GM18502 (cell line): ENCODE measurements around the gene GAGE12F.
"Not testable (repeated sequence)": the region's sequence is repeated elsewhere in the genome, so short reads cannot be mapped to it uniquely, and the experiment has no call there.

Experiments used
- ATAC-seq: cut with Tn5 transposase; IDR thresholded peaks from one replicate; pipeline ENCODE4 v1.9.1; 2021; ENCODE audit warnings: mild to moderate bottlenecking; ENCODE audit not compliant: unreplicated experiment, poor library complexity

The GAGE12F gene

GRCh38 chrX:49560542-49560941 lies at the start of gene GAGE12F:
TSS of gene GAGE12F (plus strand) at chrX:49560842. CDS start at chrX:49561997, 1,155 bp downstream.
- ATAC-seq, result not testable (repeated sequence)

- not testable (repeated sequence) for ATAC-seq
These were observed 28.8 kb upstream of the GAGE12F start, which contains the start of gene GAGE12C for GRCh38 chrX:49531877-49532276. TSS of gene GAGE12C (plus strand) at chrX:49532177. CDS start at chrX:49533332, 1,155 bp downstream.

GRCh38 chrX:49541433-49541832 lies 19.2 kb upstream of the GAGE12F start, which contains the start of gene GAGE12D:
TSS of gene GAGE12D (plus strand) at chrX:49541733. CDS start at chrX:49542888, 1,155 bp downstream.
- ATAC-seq, result not testable (repeated sequence)

GRCh38 chrX:49550989-49551388 lies 9.7 kb upstream of the GAGE12F start, which contains the start of gene GAGE12E:
TSS of gene GAGE12E (plus strand) at chrX:49551289. CDS start at chrX:49552444, 1,155 bp downstream.
- not testable (repeated sequence) for ATAC-seq

- ATAC-seq, result not testable (repeated sequence)
These were observed 8.1 kb downstream of the GAGE12F start for GRCh38 chrX:49568728-49569127.

- not testable (repeated sequence) for ATAC-seq
These were observed 8.5 kb downstream of the GAGE12F start for GRCh38 chrX:49569152-49569551.

GRCh38 chrX:49570100-49570499 lies 9.5 kb downstream of the GAGE12F start, which contains the start of gene GAGE12G:
TSS of gene GAGE12G (plus strand) at chrX:49570400. CDS start at chrX:49571555, 1,155 bp downstream.
- not testable (repeated sequence) for ATAC-seq

GRCh38 chrX:49579649-49580048 lies 19.0 kb downstream of the GAGE12F start, which contains the start of gene GAGE12H:
TSS of gene GAGE12H (plus strand) at chrX:49579949. CDS start at chrX:49581104, 1,155 bp downstream.
- not testable (repeated sequence) for ATAC-seq

- not testable (repeated sequence) for ATAC-seq
These were observed 28.6 kb downstream of the GAGE12F start, which contains the start of gene GAGE2A for GRCh38 chrX:49589196-49589595. TSS of gene GAGE2A (plus strand) at chrX:49589496. CDS start at chrX:49590651, 1,155 bp downstream.

- not testable (repeated sequence) for ATAC-seq
These were observed 29.3 kb downstream of the GAGE12F start for GRCh38 chrX:49589769-49590478.

- ATAC-seq, result not testable (repeated sequence)
These were observed 29.8 kb downstream of the GAGE12F start for GRCh38 chrX:49590488-49590887.

GRCh38 chrX:49598720-49599119 lies 38.1 kb downstream of the GAGE12F start, which contains the start of gene GAGE1:
TSS of gene GAGE1 (plus strand) at chrX:49599020. CDS start at chrX:49600175, 1,155 bp downstream.
- ATAC-seq, result not testable (repeated sequence)

- no peak for ATAC-seq
These were observed 50.2 kb downstream of the GAGE12F start for GRCh38 chrX:49610718-49611310.
